Inflammatory macrophage treated with lipopolysaccharide for 1 hour (primary cell): Measurements from ENCODE around the gene DIP2C.
"Not testable (repeated sequence)": the region's sequence is repeated elsewhere in the genome, so short reads cannot be mapped to it uniquely, and the experiment has no call there.

Experiments used
- DNase-seq, 2 donors: peaks; one replicate each; pipeline ENCODE4 v3.0.0-alpha.2; 2020 to 2022

The DIP2C gene

DNA sequence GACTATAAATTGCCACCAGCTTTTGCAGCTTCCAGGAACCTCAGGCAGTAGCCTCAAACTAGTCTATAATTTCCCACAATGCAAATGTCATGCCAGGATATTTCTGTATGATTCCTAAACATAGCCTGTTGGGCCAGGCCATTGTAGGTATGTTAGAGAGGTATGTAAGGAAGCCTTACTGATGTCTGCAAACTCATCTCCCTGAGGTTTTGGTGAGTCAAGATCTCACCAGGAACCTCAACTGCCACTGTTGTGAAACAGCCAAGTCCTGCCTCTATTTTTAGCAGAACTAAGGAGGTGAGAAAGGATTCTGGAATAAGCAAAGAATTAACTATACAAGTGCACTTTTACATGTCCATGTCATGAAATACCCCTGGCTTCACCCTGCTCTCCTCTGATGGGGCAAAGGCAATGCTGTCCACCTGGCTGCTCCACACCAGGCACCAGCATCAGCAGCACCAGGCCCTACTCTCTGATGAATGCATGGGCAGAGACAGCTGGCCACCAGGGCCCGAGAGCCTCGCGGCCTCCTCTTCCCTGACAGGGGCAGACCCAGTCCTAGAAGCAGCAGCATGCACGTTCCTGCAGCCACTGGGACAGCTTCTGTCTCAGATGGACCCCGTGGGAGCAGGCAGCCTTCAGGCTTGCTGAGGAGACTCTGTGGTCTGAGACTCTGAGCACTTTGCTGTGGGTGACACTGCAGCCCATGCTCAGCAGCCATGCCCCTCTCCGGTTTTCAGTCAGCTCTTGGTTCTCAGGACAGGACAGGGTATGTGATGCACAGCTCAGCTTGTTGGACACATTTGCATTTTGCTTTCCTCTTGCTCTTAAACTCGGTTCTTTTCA, 407.0 kb downstream of the DIP2C start:
- DNase-seq: no peak

DNA sequence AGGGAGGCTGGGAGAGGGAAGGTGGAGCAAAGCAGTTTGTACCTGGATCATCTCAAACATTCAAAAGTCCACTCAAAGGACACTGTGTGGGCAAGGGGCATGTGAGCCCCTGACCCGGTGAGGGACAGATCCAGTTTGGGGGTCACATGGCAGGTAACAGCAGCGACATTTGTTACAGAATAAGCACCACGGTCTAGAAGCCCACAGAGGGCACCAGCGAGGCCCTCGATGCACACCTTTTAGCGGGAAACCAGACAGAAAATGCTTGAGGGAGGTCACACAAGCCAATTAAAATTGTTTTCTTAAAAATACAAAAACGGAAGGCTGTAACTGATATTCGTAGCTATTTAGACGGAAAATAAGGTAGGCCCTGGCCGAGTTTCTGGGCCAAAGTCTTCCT, 409.8 kb downstream of the DIP2C start:
- no peak for DNase-seq

DNA sequence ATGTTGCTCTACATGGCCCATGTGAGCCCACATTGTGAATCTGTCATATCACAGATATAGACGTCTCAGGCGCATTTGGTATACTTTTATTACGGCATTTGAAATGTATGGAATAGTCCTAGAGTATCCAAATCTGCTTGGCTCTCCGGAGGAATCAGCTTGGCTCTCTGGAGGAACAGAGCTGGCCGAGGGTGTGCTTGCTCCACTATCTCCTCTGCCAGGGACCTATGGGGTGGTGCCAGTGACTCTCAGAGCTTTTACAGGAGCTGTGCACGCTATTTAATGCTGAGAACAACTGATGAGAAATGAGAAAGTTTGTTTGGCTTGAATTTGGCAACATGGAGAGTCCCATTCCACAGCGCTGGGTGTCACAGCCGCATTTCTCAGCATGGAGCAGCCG, 410.2 kb downstream of the DIP2C start:
- no peak for DNase-seq

DNA sequence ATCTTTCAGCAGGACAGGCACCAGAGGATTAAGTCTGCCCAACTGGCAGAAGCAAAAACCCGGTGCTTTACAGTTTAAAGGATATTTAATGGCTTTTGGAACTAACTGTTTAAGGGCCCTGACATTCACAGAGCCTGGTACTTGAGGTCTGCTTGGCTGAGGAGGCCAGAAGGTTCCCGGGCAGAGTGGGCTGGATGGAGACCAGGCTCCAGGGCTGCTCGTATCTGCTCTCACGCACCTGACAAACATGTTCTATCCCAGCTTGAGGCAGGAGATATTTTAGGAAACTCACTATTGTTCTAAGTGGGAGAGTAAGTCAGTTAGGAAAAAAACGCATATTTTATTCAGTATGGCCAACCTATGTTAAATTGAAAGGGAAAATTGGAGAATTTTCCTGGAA, 410.8 kb downstream of the DIP2C start:
- no peak for DNase-seq

DNA sequence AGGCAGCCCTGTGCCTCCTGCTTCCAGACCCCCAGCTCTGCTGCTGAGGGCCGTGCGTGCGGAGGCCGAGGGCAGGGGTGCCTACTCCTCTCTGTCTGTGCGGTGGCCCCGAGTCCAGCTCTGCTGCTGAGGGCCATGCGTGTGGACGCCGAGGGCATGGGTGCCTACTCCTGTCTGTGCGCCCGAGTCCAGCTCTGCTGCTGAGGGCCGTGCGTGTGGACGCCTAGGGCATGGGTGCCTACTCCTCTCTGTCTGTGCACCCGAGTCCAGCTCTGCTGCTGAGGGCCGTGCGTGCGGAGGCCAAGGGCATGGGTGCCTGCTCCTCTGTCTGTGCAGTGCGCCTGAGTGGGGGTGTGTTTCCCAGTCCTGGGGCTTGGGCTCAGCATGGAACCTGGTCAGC, 411.5 kb downstream of the DIP2C start:
- no peak for DNase-seq

DNA sequence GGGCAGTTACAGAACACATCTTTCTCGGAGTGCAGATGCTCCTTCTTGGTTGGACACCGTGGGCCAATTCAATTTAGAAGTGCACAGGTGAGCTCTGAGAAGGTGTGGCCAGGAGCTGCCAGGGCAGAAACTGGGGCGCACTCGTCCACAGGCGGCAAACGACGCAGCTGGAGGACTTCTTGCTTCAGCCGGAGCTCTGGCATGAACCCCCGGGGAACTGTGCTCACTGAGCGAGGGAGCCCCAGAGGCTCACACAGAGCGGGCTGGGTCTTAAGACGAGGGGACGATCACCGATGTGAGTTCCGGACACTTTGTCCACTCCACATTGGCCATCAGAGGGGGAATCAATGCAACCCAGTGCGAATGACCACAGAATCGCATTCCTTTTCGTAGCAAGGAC, 413.8 kb downstream of the DIP2C start:
- no peak for DNase-seq

DNA sequence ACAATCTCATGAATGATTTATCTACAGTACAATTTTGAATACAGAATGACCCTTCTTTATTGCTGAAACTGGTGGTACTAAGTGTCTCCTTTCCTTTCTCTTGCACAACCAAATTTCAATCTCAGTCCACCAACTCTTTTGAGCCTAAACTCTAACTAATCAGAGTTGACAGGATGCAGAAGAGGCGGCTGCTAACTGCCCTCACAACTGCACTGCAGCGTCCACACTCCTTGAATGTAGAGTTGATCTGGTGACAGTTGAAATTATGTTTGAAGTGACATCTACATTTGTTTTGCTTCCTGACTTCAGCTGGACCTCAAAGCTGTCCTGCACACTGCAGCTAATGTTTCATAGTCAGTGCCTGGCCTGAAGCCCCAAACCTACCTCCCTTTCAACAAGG, 414.6 kb downstream of the DIP2C start:
- no peak for DNase-seq

DNA sequence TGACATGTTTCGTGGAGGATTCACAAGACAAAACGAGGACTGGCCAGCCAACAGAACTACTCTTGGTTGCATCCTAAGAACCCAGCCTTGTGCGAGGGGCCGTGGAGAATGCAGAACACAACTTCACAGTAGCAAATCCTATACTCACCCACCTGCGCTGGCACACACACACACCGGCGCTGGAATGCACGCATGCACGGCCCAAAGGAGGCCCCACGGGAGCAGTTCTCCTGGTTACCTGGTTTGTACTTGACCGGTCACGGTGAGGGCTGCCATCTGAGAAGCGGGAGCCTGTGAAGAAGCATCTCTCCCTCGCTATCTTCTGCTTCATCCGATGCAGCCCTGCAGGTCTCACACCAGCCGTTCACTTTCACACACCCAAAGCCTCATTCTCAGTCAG, 416.4 kb downstream of the DIP2C start:
- DNase-seq: no peak

DNA sequence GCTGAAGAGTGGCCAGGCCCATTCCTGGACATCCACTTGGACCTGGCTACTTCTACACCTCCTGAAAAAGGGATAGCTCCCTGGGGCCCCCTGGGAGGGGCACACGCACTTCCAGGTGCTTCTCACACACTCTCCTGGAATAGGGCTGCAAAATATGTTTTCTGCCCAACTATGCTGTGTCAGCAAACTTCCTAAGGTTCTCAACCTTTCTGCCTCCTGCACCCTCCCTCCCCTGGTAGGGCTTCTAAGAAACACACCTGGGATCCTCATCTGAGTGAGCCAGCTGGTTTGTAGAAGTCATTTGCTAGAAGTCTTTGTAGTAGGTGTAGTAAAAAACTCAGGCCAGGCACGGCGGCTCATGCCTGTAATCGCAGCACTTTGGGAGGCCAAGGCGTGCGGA, 417.7 kb downstream of the DIP2C start:
- no peak for DNase-seq

DNA sequence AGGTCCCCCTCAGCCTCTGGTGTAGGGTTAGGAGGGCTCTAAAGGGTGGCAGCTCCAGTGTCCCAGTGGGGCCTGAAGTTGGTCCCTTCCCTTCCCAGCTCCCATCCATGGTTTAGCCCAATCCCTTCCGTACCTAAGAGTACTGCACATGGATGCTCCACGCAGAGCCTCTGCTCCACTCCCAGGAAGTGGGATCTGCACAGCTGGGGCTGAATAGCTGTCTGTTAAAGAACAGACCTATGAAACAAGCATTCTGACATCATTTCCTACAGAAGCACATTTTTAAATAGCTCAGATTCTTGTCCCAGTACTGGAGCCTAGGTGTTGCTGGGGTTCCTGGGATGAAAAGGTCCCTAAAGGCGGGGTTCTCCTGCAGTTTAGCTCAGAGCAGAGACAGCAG, 418.3 kb downstream of the DIP2C start:
- DNase-seq: no peak

DNA sequence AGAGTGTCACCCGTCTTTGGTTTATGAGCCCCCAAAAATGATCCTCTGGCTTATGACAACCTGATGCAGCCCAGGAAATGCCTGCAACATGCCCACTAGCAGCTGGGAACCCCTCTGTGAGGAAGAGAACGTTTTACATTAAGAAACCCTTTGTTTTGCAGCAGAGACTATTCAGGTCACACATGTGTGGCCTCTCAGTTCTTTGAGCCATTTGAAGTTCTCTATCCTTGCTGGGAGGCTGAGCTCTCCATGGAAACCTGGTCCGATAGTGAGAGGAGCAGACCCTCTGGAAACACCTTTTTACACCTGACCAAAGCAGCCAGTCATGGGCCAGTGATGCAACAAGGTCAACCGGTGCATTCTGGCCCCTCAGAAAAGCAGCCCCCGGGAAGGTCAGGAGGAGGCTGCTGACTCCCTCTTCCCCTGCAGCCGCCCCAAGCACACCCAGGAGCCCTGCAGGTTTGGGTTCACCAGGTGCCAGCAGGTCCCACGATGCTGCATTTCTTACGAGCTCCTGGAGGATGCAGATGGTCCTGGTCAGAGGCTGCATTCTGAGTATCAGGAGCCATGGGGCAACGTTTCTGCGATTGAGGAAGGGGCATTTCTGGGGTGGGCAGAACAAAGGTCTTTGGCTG, 419.9 kb downstream of the DIP2C start:
- DNase-seq: no peak

DNA sequence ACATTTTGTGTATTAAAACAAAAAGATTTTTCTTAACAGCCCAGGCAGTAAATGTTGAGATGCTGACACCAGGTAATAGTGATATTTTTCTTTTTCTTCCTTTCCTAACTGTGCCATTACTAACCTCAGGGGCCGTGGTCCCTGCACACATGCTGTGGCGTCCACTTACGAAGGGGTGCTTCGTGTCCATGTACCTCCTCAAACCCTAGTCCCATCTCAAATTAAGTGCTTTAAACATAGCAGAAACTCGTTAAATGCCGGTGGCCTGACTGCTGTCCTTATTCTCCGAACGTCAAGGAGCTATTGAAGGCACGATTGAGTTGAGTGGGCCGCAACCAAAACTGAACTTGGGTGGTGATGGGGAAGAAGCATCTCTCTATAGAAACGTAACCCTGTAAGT, 421.8 kb downstream of the DIP2C start:
- no peak for DNase-seq

DNA sequence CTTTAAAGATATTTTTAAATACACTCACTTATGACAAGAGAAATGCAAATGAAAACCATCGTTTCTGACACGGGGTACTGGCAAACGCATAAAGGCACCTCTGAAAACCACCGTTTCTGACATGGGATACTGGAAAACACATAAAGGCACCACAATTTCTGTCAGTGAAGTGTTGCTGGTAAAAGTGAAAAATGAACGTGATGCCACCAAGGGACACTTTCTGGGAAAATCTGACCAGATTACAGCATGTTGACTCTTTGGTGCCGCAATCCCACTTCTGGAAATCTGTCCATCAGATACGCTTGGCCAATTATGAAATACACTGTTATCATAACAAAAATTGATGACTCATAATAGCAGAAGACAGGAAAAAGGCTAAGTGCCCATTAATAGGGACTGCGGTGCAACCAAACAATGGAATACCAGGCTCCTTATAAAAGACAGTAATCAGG, 422.5 kb downstream of the DIP2C start:
- DNase-seq: no peak

DNA sequence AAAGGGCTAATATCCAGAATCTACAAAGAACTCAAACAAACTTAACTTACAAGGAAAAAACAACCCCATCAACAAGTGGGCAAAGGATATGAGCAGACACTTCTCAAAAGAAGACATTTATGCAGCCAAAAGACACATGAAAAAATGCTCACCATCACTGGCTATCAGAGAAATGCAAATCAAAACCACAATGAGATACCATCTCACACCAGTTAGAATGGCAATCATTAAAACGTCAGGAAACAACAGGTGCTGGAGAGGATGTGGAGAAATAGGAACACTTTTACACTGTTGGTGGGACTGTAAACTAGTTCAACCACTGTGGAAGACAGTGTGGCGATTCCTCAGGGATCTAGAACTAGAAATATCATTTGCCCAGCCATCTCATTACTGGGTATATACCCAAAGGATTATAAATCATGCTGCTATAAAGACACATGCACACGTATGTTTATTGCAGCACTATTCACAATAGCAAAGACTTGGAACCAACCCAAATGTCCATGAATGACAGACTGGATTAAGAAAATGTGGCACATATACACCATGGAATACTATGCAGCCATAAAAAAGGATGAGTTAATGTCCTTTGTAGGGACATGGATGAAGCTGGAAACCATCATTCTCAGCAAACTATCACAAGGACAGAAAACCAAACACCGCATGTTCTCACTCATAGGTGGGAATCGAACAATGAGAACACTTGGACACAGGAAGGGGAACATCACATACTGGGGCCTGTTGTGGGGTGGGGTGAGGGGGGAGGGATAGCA, 423.5 kb downstream of the DIP2C start:
- not testable (repeated sequence) for DNase-seq

DNA sequence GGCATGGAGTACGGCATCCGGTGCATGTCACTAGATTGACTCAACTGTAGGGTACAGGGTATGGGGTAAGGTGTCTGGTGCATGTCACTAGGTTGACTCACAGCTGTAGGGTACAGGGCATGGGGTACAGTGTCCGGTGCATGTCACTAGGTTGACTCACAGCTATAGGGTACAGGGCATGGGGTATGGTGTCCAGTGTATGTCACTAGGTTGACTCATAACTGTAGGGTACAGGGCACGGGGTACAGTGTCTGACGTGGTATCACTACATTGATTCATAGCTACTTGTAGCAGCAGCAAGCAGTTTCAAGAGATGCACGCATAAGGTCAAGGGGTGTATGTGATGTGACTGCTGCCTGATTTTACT, 424.4 kb downstream of the DIP2C start:
- DNase-seq: not testable (repeated sequence)

DNA sequence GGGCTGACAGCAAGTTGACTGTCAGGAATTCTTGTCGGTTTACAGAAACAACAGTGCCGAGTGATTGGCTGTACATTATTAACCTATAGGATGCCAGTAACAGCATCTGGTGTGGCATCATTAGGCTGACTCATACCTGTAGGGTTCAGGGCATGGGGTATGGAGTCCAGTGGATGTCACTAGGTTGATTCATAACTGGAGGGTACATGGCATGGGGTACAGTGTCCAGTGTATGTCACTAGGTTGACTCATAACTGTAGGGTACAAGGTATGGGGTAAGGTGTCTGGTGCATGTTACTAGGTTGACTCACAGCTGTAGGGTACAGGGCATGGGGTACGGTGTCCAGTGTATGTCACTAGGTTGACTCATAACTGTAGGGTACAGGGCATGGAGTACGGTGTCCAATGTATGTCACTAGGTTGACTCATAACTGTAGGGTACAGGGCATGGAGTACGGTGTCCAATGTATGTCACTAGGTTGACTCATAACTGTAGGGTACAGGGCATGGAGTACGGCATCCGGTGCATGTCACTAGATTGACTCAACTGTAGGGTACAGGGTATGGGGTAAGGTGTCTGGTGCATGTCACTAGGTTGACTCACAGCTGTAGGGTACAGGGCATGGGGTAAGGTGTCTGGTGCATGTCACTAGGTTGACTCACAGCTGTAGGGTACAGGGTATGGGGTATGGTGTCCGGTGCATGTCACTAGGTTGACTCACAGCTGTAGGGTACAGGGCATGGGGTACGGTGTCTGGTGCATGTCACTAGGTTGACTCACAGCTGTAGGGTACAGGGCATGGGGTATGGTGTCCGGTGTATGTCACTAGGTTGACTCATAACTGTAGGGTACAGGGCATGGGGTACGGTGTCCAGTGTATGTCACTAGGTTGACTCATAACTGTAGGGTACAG, 425.1 kb downstream of the DIP2C start:
- not testable (repeated sequence) for DNase-seq

DNA sequence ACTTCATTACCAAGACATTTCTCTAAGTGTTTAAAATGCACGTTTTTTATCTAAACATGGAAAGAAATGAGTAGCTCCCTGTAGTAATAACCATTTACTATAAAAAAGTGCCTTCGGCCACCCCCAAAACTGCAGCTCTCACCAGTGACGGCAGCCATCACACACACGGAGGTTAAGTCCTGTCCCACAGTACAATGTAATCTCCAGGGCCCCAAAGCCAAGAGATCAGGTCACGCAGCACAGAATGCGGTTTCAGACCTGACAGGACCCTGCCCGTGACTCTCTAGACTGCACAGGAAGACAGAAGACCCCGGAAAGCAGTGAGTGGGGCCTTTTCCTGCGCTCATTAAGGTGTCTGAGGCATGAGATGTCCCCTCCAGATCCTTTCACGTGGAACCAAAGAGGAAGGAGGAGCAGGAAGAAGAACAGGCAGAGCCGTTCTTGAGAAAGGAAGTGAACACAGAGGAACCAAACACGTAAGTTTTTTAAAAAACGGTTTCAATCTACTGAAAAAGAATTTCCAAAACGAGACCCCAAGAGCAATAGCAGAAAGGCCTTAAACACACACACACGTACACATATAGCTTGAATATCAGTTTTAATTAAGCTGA, 428.5 kb downstream of the DIP2C start:
- peak in 1 of 2 donors; percentile 13 for DNase-seq

DNA sequence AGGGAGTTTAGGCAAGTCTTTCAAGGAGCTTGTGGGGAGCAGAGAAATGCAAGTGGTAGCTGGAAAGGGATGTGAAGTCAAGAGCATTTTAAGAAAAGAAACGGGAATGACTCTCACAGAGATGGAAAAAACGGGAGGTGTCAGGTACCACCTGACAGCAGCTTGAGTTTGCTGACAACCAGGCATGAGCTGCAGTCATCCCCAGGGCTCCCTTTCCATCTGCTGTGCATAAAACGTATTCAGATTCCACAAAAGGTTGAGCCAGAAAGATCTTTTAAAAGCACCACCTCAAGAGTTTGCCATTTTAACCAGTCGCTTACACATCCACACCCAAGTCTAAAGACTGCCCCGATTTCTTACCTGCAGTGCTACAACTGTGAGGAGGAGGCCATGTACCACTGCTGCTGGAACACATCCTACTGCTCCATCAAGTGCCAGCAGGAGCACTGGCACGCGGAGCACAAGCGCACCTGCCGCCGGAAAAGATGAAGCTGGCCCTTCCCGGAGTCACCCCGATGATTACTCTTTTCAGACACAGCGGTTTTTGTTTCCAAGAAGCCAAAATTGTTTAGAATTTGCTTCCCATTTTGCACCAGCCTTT, 437.4 kb downstream of the DIP2C start:
- DNase-seq: no peak

DNA sequence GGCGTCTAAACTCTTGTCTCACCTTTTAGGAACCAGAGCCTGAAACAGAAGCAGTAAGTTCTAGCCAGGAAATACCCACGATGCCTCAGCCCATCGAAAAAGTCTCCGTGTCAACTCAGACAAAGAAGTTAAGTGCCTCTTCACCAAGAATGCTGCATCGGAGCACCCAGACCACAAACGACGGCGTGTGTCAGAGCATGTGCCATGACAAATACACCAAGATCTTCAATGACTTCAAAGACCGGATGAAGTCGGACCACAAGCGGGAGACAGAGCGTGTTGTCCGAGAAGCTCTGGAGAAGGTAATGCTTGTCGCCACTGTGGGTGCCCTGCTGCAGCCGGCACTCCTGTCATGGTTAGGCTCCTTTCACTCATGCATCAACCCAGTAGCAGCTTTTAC, 441.2 kb downstream of the DIP2C start:
- DNase-seq: no peak

DNA sequence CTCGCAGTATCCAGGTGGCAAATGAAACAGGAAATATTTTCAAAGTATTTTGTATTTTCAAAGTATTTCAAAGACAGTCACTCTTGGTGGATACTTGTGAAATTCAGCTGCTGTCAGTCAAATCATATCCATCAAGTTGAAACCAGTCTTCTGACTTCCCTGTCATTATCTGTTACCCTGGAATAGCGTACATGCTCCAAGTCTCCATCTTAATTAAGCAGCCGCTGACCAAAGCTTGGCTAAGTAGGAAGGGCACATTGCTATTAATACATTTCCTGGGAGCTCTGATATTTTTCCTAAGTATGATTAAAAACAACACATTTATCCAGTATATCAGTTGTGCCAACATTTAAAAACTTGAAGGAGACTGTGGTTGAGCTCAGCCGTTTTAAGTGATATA, 442.0 kb downstream of the DIP2C start:
- no peak for DNase-seq

DNA sequence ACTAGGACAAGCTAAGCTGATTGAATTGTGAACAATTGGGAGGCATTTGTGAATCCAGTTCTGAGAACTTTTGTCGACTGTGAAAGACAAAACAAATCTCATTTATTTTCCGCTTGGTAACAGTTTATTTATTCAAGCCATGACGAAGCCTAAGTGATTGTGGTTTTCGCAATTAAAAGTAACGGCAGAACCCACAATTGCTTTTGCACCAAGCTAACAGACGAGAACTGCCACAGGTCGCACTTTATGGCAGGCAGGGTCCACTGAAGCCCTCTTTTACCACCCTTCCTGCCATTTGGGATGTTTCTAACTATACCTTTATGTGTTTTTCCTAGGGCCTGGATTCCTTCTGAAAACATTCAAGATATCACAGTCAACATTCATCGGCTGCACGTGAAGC, 443.0 kb downstream of the DIP2C start:
- DNase-seq: no peak

DNA sequence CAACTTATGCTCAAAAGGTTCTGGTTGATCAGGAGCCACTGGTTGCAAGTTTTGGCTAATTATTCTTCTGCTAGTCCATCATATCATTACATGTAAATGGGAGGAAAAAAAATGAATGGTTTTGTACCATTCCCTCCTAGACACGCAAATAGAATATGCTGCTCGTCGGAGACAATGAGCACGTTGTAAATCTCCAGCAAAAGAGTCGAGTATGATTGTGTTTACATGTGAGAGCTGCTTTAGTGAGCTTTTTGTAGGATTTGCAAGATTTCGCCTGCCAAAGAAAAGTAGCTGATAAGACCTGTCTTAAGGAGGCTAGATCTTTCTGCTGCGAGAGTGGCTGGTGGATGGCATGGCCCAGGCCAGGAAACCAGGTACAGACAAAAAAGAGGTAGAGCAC, 445.2 kb downstream of the DIP2C start:
- no peak for DNase-seq
